Stimulated activated CD4-positive, alpha-beta T cell treated with anti-CD3 and anti-CD28 coated beads, Interleukin-15, amount 100 ng/mL, for 1 hour (primary cell): ENCODE results near the gene MEF2D.

Experiments used
- DNase-seq, 2 donors: peaks; one replicate each; pipeline ENCODE4 v3.0.0-alpha.2; 2020; ENCODE audit warnings: low read depth in 1 of 2, low spot score in 1 of 2

MEF2D gene

GRCh38 chr1:156489166-156489934 is 11.2 kb downstream of the MEF2D start:
- DNase-seq: no peak

- no peak for DNase-seq
Observed at GRCh38 chr1:156488566-156489165, 11.9 kb downstream of the MEF2D start.

- DNase-seq: no peak
Observed at GRCh38 chr1:156487862-156488261, 12.7 kb downstream of the MEF2D start.

- no peak for DNase-seq
Observed at GRCh38 chr1:156486421-156487344, 13.9 kb downstream of the MEF2D start.

- DNase-seq: no peak
Observed at GRCh38 chr1:156485984-156486383, 14.6 kb downstream of the MEF2D start.

GRCh38 chr1:156484480-156485058 is 16.0 kb downstream of the MEF2D start:
- no peak for DNase-seq

GRCh38 chr1:156483397-156483796 is 17.2 kb downstream of the MEF2D start:
- no peak for DNase-seq

- DNase-seq: no peak
Observed at GRCh38 chr1:156482276-156482675, 18.3 kb downstream of the MEF2D start.

- no peak for DNase-seq
Observed at GRCh38 chr1:156481527-156481926, 19.0 kb downstream of the MEF2D start.

- DNase-seq: peak; percentile 56 to 62
Observed at GRCh38 chr1:156480411-156481192, 20.0 kb downstream of the MEF2D start.

- DNase-seq: no peak
Observed at GRCh38 chr1:156480016-156480370, 20.6 kb downstream of the MEF2D start.

- no peak for DNase-seq
Observed at GRCh38 chr1:156479093-156480015, 21.2 kb downstream of the MEF2D start.

- DNase-seq: no peak
Observed at GRCh38 chr1:156478250-156478627, 22.3 kb downstream of the MEF2D start.

GRCh38 chr1:156477526-156478249 is 22.9 kb downstream of the MEF2D start:
- no peak for DNase-seq

- DNase-seq: no peak
Observed at GRCh38 chr1:156476501-156477298, 23.9 kb downstream of the MEF2D start.

GRCh38 chr1:156475568-156476500 is 24.7 kb downstream of the MEF2D start:
- DNase-seq: no peak

- no peak for DNase-seq
Observed at GRCh38 chr1:156474966-156475365, 25.6 kb downstream of the MEF2D start.
